Islet of Langerhans (tissue), 1 donor: Measurements from ENCODE around the gene RCAN1.

Experiments
- FAIRE-seq: peaks from one replicate; lab custom pipeline; 2011; peaks lifted over from hg19 to GRCh38; lab: Jason Lieb, UNC

RCAN1 gene

DNA sequence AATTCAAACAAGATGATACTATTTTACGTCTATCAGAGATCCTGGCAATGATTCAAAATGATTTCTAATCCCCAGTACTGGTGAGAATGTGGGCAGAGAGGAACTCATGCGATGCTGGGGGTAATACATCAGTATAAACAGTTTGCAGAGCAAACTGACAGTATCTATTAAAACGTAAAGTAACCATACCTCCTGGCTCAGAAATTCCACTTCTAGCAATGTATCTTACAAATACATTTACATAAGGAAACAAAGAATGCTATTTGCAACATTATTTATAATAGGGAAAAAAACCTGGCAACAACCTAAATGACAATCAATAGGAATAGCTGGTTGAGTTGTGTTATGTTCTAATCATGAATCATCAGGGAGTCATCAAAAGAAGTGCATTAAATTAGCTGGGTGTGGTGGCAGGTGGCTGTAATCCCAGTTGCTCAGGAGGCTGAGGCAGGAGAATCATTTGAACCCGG, 15.9 kb downstream of the RCAN1 start:
- no peak for FAIRE-seq

DNA sequence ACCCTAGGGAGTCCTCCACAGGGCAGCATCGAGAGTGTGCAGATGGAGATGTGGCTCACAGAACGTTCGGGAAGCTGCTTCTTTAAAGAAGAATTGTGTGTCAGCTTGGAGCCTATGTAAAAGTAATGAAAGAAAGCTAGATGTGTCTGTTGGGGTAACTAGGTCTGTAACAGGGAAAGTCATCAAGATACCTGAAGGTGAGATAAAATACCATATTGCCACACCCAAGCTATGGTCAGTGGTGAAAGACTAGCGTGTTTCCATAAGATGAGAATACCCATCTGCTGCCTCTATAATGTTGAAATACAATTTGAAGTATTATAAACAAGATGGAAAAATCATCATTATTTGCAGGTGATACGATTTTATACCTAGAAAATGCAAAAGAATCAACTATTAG, 17.5 kb downstream of the RCAN1 start:
- no peak for FAIRE-seq

DNA sequence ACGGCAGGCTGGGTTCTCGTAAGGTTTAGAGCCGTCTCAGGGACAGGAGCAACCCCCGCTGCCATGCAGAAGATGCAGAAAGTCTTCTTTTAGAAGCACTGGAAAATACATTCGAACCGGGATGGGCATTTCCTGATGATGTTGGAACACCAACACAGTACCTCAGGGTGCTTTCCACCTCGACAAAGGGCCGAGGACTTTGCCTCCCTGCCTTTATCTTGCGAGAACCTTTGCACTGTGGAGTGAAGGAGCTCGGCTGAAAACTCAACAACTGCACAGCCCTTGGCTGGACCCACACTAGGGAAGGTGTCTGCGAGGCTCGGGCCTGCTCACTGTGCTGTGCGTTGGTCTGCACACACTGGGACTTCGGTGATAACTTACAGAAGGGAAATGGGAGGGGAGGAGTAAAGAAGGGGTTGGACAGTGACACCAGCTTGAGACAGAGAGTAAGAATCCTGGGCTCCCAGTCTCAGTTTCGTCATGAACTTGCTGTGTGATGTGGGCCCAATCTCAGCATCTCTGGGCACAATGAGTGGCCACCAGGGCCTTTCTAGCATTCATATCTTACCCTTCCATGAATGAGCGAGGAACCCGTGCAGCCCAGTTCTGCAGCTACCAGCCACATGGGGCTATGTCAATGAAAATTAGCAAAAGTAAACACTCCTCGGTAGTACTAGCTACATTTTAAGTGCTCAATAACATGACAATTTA, 18.2 kb downstream of the RCAN1 start:
- no peak for FAIRE-seq

DNA sequence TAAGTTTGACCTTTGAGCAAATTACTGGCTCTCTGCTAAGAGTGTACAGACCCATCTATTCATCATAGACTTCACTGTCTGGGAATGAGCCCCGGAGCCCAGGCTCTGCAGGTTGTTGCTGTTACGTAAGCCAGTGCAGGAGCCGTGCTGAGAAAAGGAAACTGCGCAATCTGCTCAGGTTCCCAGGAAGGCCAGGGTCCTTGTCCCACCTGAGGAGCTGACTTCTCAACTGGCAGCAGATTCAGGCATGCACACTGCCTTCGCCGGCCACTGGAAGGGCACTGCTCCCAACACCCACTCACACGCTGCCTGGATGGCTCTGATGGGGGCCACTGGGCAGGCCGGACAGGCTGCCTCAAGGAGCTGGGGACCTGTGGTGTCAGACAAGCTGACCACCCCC, 19.5 kb downstream of the RCAN1 start:
- no peak for FAIRE-seq

DNA sequence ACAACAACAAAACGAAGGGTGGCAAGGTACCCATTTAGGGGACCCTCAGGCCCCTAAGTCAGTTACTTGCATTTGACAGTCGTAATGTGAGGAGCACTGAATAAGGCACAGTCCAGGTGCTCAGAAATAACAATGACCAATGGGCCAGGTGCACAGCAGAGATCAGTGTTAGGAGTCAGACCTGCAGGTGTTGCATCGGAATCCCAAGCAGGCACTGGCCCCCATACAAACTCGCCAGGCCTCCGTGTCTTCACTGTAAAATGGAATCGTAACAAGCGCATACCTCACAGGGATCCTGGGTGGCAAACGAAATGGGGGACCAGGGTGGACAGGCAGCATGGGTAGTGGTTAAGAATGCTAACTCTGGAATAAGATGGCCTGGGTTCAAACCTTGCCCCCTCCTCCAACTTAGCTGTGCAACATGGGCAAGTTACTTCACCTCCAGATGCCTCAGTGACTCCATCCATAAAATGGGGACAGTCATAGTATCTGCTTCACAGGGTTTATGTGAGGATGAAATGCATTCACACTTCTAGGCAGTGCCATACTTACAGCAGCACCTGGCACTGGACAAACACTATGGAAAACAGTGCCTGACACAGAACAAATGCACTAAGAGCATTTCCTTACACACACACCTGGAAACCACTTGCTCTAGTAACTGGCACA, 20.2 kb downstream of the RCAN1 start:
- FAIRE-seq = no peak

DNA sequence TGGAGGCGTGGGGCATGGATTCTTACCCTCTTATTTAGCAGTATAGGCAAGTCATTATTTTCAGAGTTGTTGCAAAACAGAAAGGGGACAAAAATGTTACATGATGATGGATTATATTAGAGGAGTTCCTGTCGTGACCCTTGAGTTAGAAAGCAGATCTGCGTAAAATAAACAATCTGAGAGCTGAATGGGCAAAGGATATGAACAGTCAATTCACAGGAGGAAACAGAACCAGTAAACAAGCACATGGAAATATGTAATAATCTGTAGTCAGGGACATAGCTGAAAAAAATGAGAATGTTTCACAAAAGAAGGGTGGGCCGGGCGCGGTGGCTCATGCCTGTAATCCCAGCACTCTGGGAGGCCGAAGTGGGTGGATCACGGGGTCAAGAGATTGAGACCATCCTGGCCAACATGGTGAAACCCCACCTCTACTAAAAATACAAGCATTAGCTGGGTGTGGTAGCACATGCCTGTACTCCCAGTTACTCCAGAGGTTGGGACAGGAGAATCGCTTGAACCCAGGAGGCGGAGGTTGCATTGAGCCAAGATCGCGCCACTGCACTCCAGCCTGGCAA, 20.9 kb downstream of the RCAN1 start:
- no peak for FAIRE-seq

DNA sequence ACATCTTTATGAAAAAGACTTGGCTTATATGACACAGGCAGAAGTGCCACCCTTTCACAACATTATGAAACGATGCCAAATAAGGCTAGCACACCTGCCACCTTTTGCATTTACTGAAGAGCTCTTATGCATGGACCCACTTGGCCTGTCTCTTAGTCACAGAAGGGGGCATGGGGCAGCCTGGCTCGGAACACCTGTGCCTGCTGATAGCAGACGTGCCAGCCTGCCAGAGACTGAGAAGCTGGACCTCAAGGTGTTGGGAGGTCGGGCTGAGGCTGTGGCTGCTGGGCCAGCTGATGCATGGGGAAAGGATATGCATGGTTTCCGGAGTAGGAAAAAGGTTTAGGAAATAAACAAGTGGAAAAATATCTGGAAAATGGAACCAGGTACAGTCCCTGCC, 21.5 kb downstream of the RCAN1 start:
- FAIRE-seq = no peak

DNA sequence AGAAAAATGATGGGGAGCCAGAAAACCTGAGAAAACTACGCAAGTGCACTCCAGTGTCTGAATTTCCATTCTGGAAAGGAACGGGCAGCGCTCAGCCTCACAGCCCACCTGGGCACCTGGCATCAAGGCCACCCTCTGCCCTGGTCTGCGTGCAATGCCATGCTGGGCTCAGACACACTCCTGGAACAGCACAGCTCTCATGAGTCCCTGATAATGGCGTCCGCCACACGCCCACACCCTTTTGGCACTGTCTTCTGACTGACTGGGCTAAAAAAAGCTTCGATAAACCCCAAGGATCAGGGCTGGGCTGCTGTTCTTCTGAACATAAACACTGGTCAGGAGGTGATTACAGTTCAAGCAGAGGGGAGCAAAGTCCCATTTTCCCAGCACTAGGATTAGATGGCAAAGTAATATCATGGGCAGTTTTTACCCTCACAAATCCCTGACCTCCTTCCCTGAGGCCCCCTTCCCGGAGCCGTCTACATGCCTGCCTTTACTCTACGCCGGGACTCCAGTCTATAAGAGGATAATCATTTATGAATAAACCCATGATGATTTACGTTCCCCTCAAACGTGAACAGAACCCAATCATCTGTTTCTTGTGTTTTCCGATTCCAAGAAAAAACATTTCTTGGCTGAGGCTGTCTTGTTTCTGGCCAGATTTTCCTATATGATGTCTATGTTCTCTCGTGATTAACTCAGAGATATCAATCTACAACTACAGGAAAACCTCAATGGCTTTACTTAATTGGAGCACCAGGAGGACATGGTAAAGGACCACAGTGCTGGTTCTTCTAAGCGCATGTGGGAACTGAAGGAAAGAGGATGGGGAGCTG, 22.6 kb downstream of the RCAN1 start:
- FAIRE-seq = no peak

DNA sequence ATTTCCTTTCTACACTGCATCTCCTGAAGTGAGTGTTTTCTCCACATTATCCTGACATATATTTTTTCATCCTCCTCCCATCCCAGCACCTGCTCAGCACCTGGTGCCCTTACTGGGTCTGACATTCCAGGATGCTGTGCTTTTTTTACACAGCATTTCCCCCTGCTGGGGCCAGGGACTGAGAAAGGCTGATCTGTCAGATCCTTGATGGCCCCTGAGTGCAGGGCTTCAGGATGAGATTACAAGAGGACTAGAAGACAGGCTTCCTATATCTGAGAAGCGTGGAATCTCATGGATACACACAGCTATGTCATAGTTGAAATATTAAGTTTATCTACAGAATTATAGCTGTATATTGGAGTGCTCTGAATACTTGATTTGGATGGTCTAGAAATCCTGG, 24.4 kb downstream of the RCAN1 start:
- FAIRE-seq = no peak

DNA sequence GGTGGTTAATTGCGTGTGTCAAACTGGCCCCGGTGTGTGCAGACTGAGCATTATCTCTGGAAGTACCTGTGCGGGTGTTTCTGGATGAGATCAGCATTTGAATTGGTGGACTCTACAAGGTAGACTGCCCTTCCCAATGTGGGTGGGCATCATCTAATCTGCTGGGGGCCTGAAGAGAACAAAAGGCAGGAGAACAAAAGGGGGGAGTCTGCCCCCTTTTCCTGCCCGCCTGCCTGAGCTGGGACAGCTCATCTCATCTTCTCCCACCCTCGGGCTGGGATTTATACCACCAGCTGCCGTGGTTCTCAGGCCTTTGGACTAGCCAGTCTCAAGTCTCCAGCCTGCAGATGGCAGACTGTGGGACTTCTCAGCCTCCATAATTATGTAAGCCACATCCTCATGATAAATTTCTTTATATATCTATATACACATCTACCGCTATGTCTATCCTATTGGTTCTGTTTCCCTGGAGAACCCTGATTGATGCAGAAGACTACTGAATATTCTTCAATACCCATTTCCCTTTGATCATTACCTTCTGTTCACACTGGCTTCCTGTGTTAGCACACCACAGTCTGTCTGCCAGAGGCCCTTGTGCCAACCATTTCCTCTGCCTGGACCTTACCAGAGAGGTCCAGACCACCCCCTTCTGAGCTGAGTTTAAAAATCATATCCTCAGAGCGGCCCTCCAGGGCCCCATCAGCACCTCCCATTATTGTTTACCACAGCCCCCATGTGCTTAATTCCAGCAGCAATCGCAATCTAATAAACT, 25.2 kb downstream of the RCAN1 start:
- FAIRE-seq = no peak

DNA sequence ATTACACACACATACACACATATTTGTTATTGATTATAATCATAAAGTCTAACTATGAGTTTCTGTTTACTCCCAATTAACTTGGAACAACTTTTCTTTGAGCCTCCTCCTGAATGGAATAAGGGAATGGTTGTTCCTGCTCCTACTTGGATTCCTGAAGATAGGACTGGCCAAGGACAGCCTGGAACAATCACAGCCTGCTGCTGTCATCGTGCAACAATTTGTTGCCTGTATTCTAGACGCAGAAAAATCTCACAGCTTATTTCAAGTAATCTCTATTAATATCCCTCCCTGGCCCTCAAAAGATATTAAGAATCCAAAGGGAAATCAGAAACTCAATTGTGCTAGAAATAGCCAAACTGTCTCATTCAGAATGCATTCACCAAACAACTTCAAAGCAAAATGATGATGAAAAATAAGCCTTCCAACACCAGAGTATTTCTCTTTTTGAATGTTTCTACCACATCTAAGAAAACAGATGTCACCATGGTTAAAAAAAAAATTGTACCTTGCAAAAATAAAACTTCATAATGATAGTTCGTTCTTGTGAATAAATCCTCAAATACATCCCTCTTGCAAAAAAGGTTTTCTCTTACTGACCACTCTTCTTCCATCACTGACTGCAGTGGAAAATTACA, 30.9 kb downstream of the RCAN1 start:
- FAIRE-seq = no peak

DNA sequence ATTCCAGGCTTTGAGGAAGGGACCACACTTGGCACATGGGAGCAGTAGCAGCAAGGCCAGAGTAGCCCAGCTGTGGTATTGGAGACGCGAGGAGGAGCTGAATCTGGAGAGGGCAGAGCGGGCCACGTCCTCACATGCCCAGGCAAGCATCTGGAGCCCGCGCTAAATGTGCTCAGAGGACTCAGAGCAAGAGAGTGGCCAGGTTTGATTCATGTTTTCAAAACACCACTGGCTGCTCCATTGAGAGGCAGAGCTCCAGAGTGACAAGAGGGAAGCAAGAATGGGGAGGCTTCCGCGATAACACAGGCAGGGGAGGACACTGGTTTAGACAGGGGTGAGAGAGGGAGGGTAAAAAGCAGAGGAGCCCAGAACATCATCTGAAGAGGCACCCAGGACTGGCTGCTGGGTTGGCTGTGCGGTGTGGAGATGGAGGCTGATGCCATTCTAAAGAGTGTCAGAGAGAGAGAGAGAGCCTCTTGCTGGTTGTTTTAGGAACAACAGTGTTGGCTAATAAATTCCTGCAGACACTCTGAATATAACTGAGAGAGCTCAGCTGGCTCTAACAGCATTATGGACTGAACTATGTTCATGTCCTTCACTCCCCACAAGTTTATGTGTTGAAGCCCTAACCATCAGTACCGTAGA, 32.3 kb downstream of the RCAN1 start:
- no peak for FAIRE-seq

DNA sequence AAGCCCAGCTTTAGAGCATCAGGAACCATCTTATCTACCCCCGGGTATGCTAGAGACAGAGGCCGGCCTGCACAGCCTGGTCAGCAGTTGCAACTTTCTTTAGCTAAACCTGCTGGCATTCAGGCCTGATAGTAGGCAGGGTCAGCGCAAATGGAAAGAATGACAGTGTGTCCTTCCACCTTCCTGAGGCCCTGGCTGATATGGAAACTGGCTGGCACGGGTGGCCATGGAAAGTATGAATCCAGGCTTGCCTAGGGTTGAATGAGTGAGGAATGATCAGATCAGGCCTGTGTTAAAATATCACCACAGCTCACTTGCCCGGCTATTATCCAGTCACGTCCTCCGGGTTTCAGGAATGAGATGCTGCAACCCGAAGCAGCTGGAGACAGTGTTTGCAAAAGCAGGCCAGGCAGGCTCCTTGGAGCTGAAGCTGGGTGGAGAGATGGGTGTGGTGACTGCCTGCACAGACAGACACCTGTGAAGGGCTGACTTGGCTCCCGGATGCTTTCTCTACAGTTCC, 34.7 kb downstream of the RCAN1 start:
- no peak for FAIRE-seq

DNA sequence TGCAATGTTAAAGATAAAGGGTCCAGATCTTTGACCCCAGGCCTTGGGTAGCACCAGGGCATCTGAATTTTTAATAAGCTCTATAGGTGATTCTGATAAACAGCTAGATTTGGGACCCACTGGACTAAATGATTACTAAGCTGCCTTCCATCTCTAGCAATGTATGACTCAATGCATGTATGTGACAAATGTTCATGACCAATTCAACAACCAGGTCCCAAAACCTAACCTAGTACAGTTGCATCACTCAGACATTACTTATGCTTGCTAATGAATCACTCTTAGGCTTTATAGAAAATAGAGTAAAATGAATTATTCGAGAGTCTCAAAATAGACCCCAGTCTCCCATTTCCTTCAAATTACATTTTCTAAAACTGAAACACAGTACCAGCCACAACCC, 35.5 kb downstream of the RCAN1 start:
- FAIRE-seq = no peak

DNA sequence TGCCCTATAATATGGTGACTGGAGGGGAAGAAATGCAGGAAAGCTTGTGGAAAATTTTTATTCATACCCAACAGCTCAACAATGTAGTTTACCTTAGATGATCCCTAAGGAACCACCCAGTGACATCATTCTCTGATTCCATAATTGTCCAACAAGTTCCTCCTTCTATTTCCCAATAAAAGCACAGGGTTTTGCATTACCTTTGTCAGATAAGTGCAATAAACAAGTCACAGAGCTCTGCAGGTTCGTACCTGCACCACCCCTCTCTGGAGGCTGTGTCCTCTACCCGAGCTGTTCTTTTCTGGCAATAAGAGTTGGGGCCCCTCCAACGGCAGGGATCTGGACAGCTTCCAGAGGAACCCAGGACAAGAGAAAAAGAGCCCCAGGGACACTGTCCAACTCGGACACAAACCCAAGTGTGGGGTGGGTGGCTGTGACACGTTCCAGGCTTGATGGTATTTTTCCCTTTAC, 38.8 kb downstream of the RCAN1 start:
- no peak for FAIRE-seq

DNA sequence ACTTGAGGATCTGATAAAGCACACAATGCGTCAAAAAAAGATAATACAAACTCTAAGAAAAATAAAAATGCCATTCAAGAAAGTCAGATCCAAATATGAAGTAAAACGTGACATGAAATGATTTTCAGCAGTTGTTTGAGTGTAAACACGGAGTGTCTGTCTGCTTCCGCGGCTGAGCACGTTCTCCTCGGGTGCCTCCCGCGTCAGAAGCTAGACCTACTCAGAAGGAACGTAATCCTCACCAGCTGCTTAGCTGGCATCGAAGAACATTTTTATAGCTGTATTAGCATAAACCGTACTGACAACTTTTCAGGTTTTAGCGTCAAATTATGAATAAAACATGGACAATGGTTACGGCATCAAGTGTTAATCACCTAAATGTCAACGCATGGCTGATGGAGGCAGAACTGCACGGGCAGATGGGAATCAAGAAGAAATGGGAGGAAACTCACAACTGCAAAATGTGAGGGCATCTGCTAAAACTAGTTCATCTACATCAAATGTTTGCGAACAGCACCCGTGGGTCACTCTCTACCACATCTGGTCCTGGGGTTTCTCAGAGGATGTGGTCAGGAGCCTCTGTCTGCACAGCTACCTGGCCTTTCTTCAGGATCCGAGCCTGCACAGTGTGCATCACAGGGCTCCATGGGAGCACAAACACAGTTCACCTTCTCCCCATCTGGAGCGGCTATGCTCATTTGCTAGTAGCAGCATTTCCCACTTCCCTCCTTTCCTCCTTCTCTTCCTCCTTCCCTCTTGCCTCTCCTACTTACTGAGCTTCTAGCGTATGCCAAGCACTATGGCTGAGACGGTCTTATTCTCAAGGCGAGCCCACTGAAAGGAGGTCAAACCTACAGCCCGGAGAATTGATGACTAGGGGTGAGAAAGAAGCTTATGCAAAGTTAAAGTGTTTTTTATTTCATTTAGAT, 40.0 kb downstream of the RCAN1 start:
- FAIRE-seq = no peak

DNA sequence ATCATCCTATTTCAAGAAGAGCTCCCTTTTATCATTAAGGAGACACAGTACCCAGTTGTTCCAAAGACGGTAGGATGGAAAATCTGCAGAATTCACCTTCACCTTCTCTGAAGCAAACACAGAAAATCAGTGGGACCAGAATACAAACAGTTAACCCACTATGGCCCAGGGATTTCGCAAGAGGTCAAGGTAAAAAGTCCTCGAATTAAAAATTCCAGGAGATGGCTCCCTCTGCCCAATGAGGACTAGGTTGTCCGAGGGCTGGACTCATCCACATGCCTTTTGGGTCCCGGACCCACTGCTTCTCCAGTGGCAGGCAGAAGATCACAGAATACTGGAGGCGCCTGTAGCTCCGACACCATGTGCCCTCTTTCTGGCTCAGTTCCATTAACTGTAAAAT, 42.9 kb downstream of the RCAN1 start:
- FAIRE-seq = no peak

DNA sequence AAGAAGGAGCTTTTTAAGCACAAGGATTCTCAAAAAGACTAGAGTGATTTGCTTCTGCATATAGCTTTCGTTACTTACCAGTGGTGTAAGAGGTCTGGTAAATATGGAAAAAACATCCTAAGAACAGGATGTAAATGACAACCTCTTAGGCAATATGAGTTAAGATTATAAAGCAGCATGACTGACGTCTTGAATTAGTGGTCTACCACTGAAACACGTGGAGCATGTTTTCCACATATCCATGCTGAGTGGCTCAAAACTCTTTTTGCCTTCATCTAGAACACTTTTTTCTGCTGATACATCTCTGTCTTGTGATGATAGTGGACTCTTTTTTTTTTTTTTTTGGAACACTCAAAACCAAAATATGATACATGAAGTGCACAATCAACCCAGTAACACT, 44.6 kb downstream of the RCAN1 start:
- no peak for FAIRE-seq

DNA sequence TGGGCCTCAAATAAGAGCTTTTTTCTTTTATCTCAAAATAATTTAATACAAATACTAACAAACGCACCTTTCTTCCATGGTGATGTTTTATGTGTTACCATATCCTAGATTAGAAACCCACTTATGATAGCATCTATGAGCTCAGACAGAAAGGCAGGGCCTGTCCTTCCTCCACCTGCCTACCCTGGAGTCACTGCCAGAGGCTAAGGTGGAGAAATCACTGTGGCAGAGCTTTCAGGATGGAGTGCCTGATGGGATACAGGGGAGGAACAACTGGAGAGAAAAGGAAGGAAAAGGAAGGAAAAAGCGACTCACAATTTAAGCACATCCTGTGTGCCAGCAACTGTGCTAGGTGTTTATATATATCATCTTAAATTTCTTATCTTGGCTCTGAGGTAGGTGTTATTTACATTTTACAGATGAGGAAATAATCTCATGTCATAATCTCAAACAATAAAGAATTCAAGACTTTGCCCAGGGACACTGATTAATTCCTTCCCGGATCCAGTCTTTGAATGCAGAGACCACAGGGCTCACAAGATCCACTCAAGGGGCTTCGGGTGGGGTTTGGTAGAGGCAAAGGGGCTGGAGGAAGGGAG, 45.4 kb downstream of the RCAN1 start:
- no peak for FAIRE-seq
